Endodermal cell (in vitro differentiated cells): ENCODE measurements around the gene ZBTB45. TPM values are rescaled to one million over a fixed set of nuclear protein-coding genes. Genes with fewer than 3 reads are reported as not detected.

Source experiments
- DNase-seq: peaks from one replicate; pipeline ENCODE4 v3.0.0-alpha.2; 2017
- H3K27ac ChIP-seq: 2 replicates; pipeline ENCODE4 v1.5.1; 2013; ENCODE audit warnings: mild to moderate bottlenecking, low read depth, low read length, moderate library complexity
- H3K27me3 ChIP-seq: 2 replicates; pipeline ENCODE4 v1.6.1; 2013; ENCODE audit warnings: mild to moderate bottlenecking, low read length, moderate library complexity; ENCODE audit not compliant: insufficient read depth, control insufficient read depth, poor library complexity, severe bottlenecking
- H3K36me3 ChIP-seq: 2 replicates; pipeline ENCODE4 v1.7.0; 2013; ENCODE audit warnings: mild to moderate bottlenecking, low read length, moderate library complexity; ENCODE audit not compliant: control insufficient read depth, insufficient read depth
- H3K4me1 ChIP-seq: one replicate; pipeline ENCODE4 v1.7.0; 2013; ENCODE audit warnings: low read length; ENCODE audit not compliant: control insufficient read depth, insufficient read depth
- H3K4me3 ChIP-seq: 2 replicates; pipeline ENCODE4 v1.5.1; 2013; ENCODE audit warnings: mild to moderate bottlenecking, low read length, moderate library complexity
- H3K9ac ChIP-seq: 2 replicates; pipeline ENCODE4 v1.6.1; 2013; ENCODE audit warnings: mild to moderate bottlenecking, low read length, moderate library complexity; ENCODE audit not compliant: poor library complexity, severe bottlenecking; ENCODE audit errors: extremely low read depth
- H3K9me3 ChIP-seq: 2 replicates; pipeline ENCODE4 v1.6.1; 2013; ENCODE audit warnings: mild to moderate bottlenecking, low read length, moderate library complexity; ENCODE audit not compliant: control insufficient read depth
- H3K27ac Mint-ChIP-seq: 2 replicates; pipeline ENCODE4 v1.8.0; 2020; ENCODE audit warnings: mixed read lengths
- H3K27me3 Mint-ChIP-seq: 2 replicates; pipeline ENCODE4 v1.8.0; 2021; ENCODE audit warnings: mild to moderate bottlenecking, mixed read lengths; ENCODE audit not compliant: insufficient read depth
- H3K36me3 Mint-ChIP-seq: 2 replicates; pipeline ENCODE4 v1.8.0; 2020; ENCODE audit warnings: low read depth, mixed read lengths
- H3K4me1 Mint-ChIP-seq: 2 replicates; pipeline ENCODE4 v1.8.0; 2020; ENCODE audit warnings: mixed read lengths
- H3K4me3 Mint-ChIP-seq: 2 replicates; pipeline ENCODE4 v1.8.0; 2020; ENCODE audit warnings: mild to moderate bottlenecking, moderate library complexity, mixed read lengths
- H3K9me3 Mint-ChIP-seq: 2 replicates; pipeline ENCODE4 v1.8.0; 2020; ENCODE audit warnings: mild to moderate bottlenecking, mixed read lengths
- WGBS, 2 experiments: methylation state at CpG; one replicate each; pipeline versions ENCODE4 v1.1.5 to v1.1.7; 2013; ENCODE audit warnings: missing lambda C conversion rate in 2 of 2, mixed read lengths in 1 of 2; ENCODE audit not compliant: insufficient coverage in 1 of 2, insufficient read length in 1 of 2; 5-methylcytosine and 5-hydroxymethylcytosine counted together
- total RNA-seq, 2 donors: library from RNA; stranded (reverse); fragmentation: NEBNext Ultra II Directional in 1 of 2; extraction: Animal tissue kit (Norgen Biotek cat#: 25700) in 1 of 2; gene quantifications; 2 replicates in 1 of 2; 3 replicates in 1 of 2; pipeline ENCODE4 v1.2.1, GENCODE V29; 2021
- TF ChIP-seq, protein P1 (sequence below): fragments of 200-600 bp; sonication (generic); conservative IDR thresholded peaks from 2 replicates; pipeline ENCODE4 v1.5.0; 2021; ENCODE audit warnings: antibody characterized with exemption, mild to moderate bottlenecking

ZBTB45 gene
- total RNA-seq, 2 donors from 2014 or later: 19.0 to 19.4 TPM

GRCh38 chr19:58518256-58519086, 1.1 kb downstream of the ZBTB45 start:
- Histone ChIP-seq H3K4me3 (peak overlapping the region; percentile 91), H3K9me3 (no peaks in the 10 kb centered on the region), H3K36me3 (peaks cover 9% of the 10 kb centered on the region), H3K27me3 (no peaks in the 10 kb centered on the region), H3K4me1 (peaks cover 4% of the 10 kb centered on the region), H3K27ac (peak overlapping the region; percentile 98), H3K9ac (peak overlapping the region; percentile 95)
- Mint-ChIP-seq H3K9me3 (no peaks in the 10 kb centered on the region), H3K4me3 (peak overlapping the region; percentile 96), H3K4me1 (peaks cover 23% of the 10 kb centered on the region), H3K36me3 (peaks cover 15% of the 10 kb centered on the region), H3K27ac (peak overlapping the region; percentile 99), H3K27me3 (no peaks in the 10 kb centered on the region)
- WGBS, 2 experiments: 36 to 42% methylated on average over 7 to 22 of the region's 22 CpGs
- no peak for DNase-seq
- TF ChIP-seq, protein P1, sequence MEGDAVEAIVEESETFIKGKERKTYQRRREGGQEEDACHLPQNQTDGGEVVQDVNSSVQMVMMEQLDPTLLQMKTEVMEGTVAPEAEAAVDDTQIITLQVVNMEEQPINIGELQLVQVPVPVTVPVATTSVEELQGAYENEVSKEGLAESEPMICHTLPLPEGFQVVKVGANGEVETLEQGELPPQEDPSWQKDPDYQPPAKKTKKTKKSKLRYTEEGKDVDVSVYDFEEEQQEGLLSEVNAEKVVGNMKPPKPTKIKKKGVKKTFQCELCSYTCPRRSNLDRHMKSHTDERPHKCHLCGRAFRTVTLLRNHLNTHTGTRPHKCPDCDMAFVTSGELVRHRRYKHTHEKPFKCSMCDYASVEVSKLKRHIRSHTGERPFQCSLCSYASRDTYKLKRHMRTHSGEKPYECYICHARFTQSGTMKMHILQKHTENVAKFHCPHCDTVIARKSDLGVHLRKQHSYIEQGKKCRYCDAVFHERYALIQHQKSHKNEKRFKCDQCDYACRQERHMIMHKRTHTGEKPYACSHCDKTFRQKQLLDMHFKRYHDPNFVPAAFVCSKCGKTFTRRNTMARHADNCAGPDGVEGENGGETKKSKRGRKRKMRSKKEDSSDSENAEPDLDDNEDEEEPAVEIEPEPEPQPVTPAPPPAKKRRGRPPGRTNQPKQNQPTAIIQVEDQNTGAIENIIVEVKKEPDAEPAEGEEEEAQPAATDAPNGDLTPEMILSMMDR: no peak

GRCh38 chr19:58516964-58517833, 2.4 kb downstream of the ZBTB45 start:
- no peak overlapping the region for H3K27ac Mint-ChIP-seq
- Histone ChIP-seq H3K36me3 (peaks cover 9% of the 10 kb centered on the region), H3K9me3 (no peaks in the 10 kb centered on the region), H3K4me3 (no peak overlapping the region), H3K27ac (no peak overlapping the region), H3K9ac (no peak overlapping the region), H3K27me3 (no peaks in the 10 kb centered on the region), H3K4me1 (peaks cover 4% of the 10 kb centered on the region)
- peaks cover 15% of the 10 kb centered on the region for H3K36me3 Mint-ChIP-seq
- peaks cover 23% of the 10 kb centered on the region for H3K4me1 Mint-ChIP-seq
- TF ChIP-seq, protein P1: peak; percentile 54
- 96 to 98% methylated on average over 30 to 65 of the region's 65 CpGs for WGBS, 2 experiments
- DNase-seq: no peak
- no peaks in the 10 kb centered on the region for H3K9me3 Mint-ChIP-seq
- peak overlapping the region; percentile 96 for H3K4me3 Mint-ChIP-seq
- no peaks in the 10 kb centered on the region for H3K27me3 Mint-ChIP-seq

- Mint-ChIP-seq H3K27ac (no peak overlapping the region), H3K4me3 (peak overlapping the region; percentile 62), H3K36me3 (peaks cover 15% of the 10 kb centered on the region)
Observed at GRCh38 chr19:58516246-58516836, 3.3 kb downstream of the ZBTB45 start.

More at GRCh38 chr19:58516246-58516836, 3.3 kb downstream of the ZBTB45 start:
- Histone ChIP-seq H3K36me3 (peaks cover 9% of the 10 kb centered on the region), H3K9me3 (no peaks in the 10 kb centered on the region), H3K4me1 (peaks cover 4% of the 10 kb centered on the region), H3K27ac (no peak overlapping the region), H3K27me3 (no peaks in the 10 kb centered on the region), H3K9ac (no peak overlapping the region), H3K4me3 (no peak overlapping the region)
- no peaks in the 10 kb centered on the region for H3K27me3 Mint-ChIP-seq
- 91 to 94% methylated on average over 14 to 25 of the region's 25 CpGs for WGBS, 2 experiments
- H3K4me1 Mint-ChIP-seq: peaks cover 18% of the 10 kb centered on the region
- DNase-seq: no peak
- no peaks in the 10 kb centered on the region for H3K9me3 Mint-ChIP-seq
- TF ChIP-seq, protein P1: no peak
